ENCODE measurements around the gene CTAGE4.
"Not testable (repeated sequence)": the region's sequence is repeated elsewhere in the genome, so short reads cannot be mapped to it uniquely, and the experiment has no call there.

CTAGE4 gene

DNA sequence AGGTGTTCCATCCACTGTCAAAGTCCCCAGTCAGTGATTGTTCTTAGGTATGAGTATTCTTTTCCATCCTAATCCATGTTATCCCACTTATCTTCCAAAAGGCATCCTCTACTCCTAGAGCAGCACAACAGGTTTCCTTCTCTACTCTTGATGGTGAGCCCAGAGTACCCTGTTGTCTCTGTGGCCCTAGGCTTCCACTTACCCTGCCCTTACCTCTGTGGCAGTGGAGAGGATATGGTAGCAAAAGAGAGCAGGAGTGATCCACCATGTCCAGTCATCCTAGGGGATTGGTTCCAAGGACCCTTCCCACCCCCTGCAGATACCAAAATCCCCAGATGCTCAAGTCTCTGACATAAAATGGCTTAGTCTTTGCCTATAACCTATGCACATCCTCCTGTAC is 33.9 kb downstream of the CTAGE4 start:
- DNase-seq = not testable (repeated sequence)

- not testable (repeated sequence) for DNase-seq
These were observed 35.3 kb downstream of the CTAGE4 start for GRCh38 chr7:144218581-144218980.

DNA sequence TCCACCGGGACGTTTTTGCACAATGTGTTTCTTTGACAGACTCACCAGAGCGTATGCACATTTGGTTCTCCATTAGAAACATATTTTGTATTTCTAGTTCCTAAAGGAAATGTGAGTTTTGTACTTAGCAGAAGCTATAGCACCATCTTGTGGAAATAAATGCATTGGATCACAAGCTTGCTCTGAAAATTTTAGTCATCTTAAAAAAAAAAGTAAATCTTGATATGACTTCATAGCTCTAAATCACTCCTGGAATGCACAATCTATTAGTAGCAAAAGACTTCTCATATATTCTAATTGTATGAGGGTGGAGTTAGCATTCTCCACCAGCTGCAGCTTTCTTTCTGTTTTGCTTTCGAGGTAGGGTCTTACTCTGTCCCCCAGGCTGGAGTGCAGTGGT is 35.9 kb downstream of the CTAGE4 start:
- DNase-seq = not testable (repeated sequence)

GRCh38 chr7:144220531-144220930 is 37.3 kb downstream of the CTAGE4 start:
- DNase-seq = not testable (repeated sequence)

GRCh38 chr7:144223675-144224074 is 40.4 kb downstream of the CTAGE4 start:
- not testable (repeated sequence) for DNase-seq

GRCh38 chr7:144226866-144227265 is 43.6 kb downstream of the CTAGE4 start:
- DNase-seq = not testable (repeated sequence)

DNA sequence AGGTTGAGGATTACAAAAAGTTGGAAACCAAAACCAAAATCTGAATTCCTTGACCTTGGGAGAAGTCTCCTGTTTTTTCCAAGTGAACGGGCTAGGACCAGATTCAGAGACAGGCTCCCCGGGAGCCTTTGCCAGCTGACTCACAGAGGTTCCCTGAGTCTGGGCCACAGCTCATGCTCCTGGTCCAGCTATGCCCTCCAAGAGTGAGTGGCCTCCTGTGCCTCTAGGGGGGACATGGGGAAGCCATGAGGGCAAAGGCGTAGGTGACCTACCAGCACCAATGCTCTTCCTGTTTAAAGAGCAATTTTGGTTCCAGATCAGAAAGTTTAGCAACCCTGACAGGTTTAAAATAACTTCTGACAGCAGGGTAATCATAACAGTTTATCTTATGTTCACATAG is 45.5 kb downstream of the CTAGE4 start:
- DNase-seq = not testable (repeated sequence)

- not testable (repeated sequence) for DNase-seq
These were observed 47.8 kb downstream of the CTAGE4 start for GRCh38 chr7:144231027-144231426.

- DNase-seq = not testable (repeated sequence)
These were observed 49.8 kb downstream of the CTAGE4 start for GRCh38 chr7:144233039-144233438.
